Kidney (tissue), 14 donors: ENCODE measurements around the gene SEC22B. TPM values are rescaled to one million over a fixed set of nuclear protein-coding genes. Genes with fewer than 3 reads are reported as not detected.
"Not testable (repeated sequence)": the region's sequence is repeated elsewhere in the genome, so short reads cannot be mapped to it uniquely, and the experiment has no call there.

Source experiments
- DNase-seq, 5 donors: peaks; one replicate each; pipeline ENCODE4 v3.0.0-alpha.2; 2013 to 2020
- FAIRE-seq: peaks from 2 replicates; lab custom pipeline; 2012; peaks lifted over from hg19 to GRCh38; lab: Jason Lieb, UNC
- H3K27ac ChIP-seq, 2 donors: one replicate each; pipeline ENCODE4 v1.7.0; 2013; ENCODE audit warnings: low read depth in 2 of 2, low read length in 2 of 2, inconsistent platforms in 1 of 2
- H3K27me3 ChIP-seq: one replicate; pipeline ENCODE4 v1.7.1; 2013; ENCODE audit warnings: low read length, inconsistent platforms; ENCODE audit not compliant: control insufficient read depth, insufficient read depth
- H3K36me3 ChIP-seq, 3 donors: one replicate each; pipeline versions ENCODE4 v1.7.0 to v1.7.1; 2013; ENCODE audit warnings: low read length in 3 of 3, control low read depth in 1 of 3, inconsistent platforms in 1 of 3; ENCODE audit not compliant: insufficient read depth in 3 of 3, control insufficient read depth in 2 of 3
- H3K4me1 ChIP-seq, 3 donors: one replicate each; pipeline versions ENCODE4 v1.7.0 to v1.7.1; 2013; ENCODE audit warnings: low read length in 3 of 3, inconsistent platforms in 1 of 3, low read depth in 1 of 3; ENCODE audit not compliant: control insufficient read depth in 2 of 3, insufficient read depth in 2 of 3
- H3K4me3 ChIP-seq, 3 donors: one replicate each; pipeline versions ENCODE4 v1.7.0 to v1.8.1; 2013; ENCODE audit warnings: low read length in 3 of 3, control low read depth in 1 of 3, inconsistent platforms in 1 of 3
- H3K9ac ChIP-seq, 3 donors: one replicate each; pipeline versions ENCODE4 v1.7.0 to v1.7.1; 2013; ENCODE audit warnings: low read length in 3 of 3, control low read depth in 1 of 3, inconsistent platforms in 1 of 3
- H3K9me3 ChIP-seq, 3 donors: one replicate each; pipeline versions ENCODE4 v1.7.0 to v1.7.1; 2013; ENCODE audit warnings: low read length in 3 of 3, control low read depth in 1 of 3, inconsistent platforms in 1 of 3; ENCODE audit not compliant: control insufficient read depth in 2 of 3, insufficient read depth in 1 of 3
- CTCF ChIP-seq: IDR thresholded peaks from 3 replicates; pipeline ENCODE4 v1.5.1; 2012; ENCODE audit warnings: mild to moderate bottlenecking, moderate library complexity, borderline replicate concordance; ENCODE audit not compliant: insufficient read depth; ENCODE audit errors: extremely low read depth
- intact Hi-C: fragments of 100-400 bp; cut with DNase I; formaldehyde crosslinking; loops from one replicate; pipeline ENCODE4 v1.11.1; 2022
- polyA plus RNA-seq: library from polyadenylated mRNA; stranded (reverse); fragments of 350-450 nt; fragmentation: Illumina TruSeq; extraction: RNeasy Lipid Tissue Mini Kit (QIAGEN cat#74804); gene quantifications from one replicate; pipeline ENCODE4 v1.2.3, GENCODE V29; 2014; ENCODE audit warnings: low read depth, low replicate concordance; ENCODE audit not compliant: insufficient read depth
- total RNA-seq: library from RNA; stranded (reverse); fragmentation: NEBNext Ultra II Directional; extraction: Animal tissue kit (Norgen Biotek cat#: 25700); gene quantifications from one replicate; pipeline ENCODE4 v1.2.1, GENCODE V29; 2021
- donor health status: control.
- donor health status: control.
- donor health status: control.
- donor health status: control.
- donor health status: control.
- donor health status: DM: yes; HTN: yes; CAD: no.
- donor health status: Normal renal cell carcinoma (clear cell type).

The SEC22B gene
- total and polyA plus RNA-seq, 2 donors from 2014 or later = 20.1 to 29.8 TPM

- FAIRE-seq = no peak
- no peak for TF ChIP-seq CTCF
- Histone ChIP-seq H3K9ac (peak overlapping the region in 1 of 3 donors; percentile 22), H3K4me3 (peak overlapping the region in 2 of 3 donors; percentile 16 to 30), H3K9me3 (no peaks in the 10 kb centered on the region), H3K4me1 (peaks cover 0 to 3% (median 2%) of the 10 kb centered on the region in 3 donors), H3K27me3 (no peaks in the 10 kb centered on the region), H3K27ac (peak overlapping the region; percentile 9 to 68), H3K36me3 (no peaks in the 10 kb centered on the region)
- peak in 2 of 5 donors; percentile 56 to 77 for DNase-seq
- intact Hi-C loops = no loop called here
Measured at GRCh38 chr1:120178799-120179756, 2.8 kb upstream of the SEC22B start.

- H3K4me3 ChIP-seq, DNase-seq, H3K27me3 ChIP-seq, H3K9me3 ChIP-seq, intact Hi-C loops, H3K36me3 ChIP-seq, FAIRE-seq, H3K9ac ChIP-seq, H3K27ac ChIP-seq, H3K4me1 ChIP-seq: not testable (repeated sequence)
Measured at GRCh38 chr1:120178058-120178457, 1.7 kb upstream of the SEC22B start.

- intact Hi-C loops, FAIRE-seq, H3K4me1 ChIP-seq, H3K9me3 ChIP-seq, H3K27me3 ChIP-seq, H3K36me3 ChIP-seq: not testable (repeated sequence)
- Histone ChIP-seq H3K4me3 (peak overlapping the region; percentile 89 to 97 (median 95)), H3K9ac (peak overlapping the region; percentile 93 to 98 (median 95)), H3K27ac (peak overlapping the region; percentile 84 to 94)
- peak in 1 of 5 donors; percentile 43 for DNase-seq
Measured at GRCh38 chr1:120175688-120176087, 632 bp downstream of the SEC22B start.

- H3K27ac ChIP-seq, H3K9me3 ChIP-seq, H3K4me3 ChIP-seq, H3K9ac ChIP-seq, DNase-seq, intact Hi-C loops, H3K4me1 ChIP-seq, H3K27me3 ChIP-seq, FAIRE-seq, H3K36me3 ChIP-seq: not testable (repeated sequence)
Measured at GRCh38 chr1:120164761-120165160, 11.6 kb downstream of the SEC22B start.

- FAIRE-seq, H3K4me3 ChIP-seq, H3K27me3 ChIP-seq, H3K4me1 ChIP-seq, H3K36me3 ChIP-seq, DNase-seq, H3K27ac ChIP-seq, intact Hi-C loops, H3K9me3 ChIP-seq, H3K9ac ChIP-seq: not testable (repeated sequence)
Measured at GRCh38 chr1:120162015-120162414, 14.3 kb downstream of the SEC22B start.

GRCh38 chr1:120158495-120158894, 17.8 kb downstream of the SEC22B start:
- H3K36me3 ChIP-seq, FAIRE-seq: not testable (repeated sequence)

GRCh38 chr1:120158086-120158485, 18.2 kb downstream of the SEC22B start:
- H3K4me1 ChIP-seq, FAIRE-seq, H3K36me3 ChIP-seq, H3K4me3 ChIP-seq, H3K27me3 ChIP-seq, intact Hi-C loops, H3K9ac ChIP-seq, H3K27ac ChIP-seq, H3K9me3 ChIP-seq, DNase-seq: not testable (repeated sequence)

More at GRCh38 chr1:120158495-120158894, 17.8 kb downstream of the SEC22B start:
- H3K4me1 ChIP-seq, H3K9ac ChIP-seq, H3K9me3 ChIP-seq, H3K4me3 ChIP-seq, H3K27ac ChIP-seq, DNase-seq, H3K27me3 ChIP-seq, intact Hi-C loops: not testable (repeated sequence)
